Measurements from ENCODE around the gene HIF3A.

The HIF3A gene

DNA sequence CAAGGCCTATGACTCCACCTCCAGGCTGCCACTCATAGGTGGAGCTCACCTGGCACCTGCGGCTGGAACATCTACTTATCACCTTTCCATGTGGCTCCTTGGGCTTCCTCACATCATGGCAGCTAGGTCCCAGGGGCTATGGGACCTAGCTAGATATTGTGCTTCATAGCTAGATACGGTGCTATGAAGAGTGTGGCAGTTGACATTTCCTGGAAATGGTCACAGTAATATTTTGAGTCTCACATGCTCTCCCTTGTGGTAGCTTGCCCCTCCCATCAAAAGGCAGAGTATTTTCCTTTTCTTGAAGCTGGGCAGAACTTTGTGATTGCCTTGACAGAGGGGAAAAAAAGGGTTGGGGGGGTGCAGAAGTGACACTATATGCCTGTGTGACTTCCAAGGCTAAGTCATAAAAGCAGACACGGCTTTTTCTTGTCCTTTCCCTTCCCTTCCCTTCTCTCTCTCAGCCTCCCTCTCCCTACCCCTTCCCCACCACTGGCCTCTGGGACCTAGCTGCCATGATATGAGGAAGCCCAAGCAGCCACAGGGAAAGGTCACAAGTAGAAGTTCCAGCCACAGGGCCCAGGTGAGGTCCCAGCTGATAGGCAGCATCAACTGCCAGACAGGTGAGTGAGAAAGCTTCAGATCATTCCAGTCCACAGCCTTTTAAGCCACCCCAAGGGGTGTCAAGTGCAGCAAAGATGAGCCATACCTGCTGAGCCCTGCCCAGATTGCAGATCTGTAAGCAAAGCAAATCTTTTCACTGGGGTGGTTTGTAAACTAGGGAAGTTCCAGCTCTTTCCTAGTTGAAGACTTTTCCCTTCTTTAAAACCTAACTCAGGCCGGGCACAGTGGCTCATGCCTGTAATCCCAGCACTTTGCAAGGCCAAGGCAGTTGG, 6.9 kb upstream of the HIF3A start:
- Histone ChIP-seq H3K4me3 (ENCODE audit: low read length, poor library complexity, severe bottlenecking) (no peak overlapping the region), H4K20me1 (ENCODE audit: insufficient read depth, low read length, poor library complexity, severe bottlenecking) (no peaks in the 10 kb centered on the region), H3K9ac (ENCODE audit: low read depth, low read length, poor library complexity, severe bottlenecking) (no peak overlapping the region), H3K9me3 (ENCODE audit: insufficient read depth, low read depth, low read length) (no peaks in the 10 kb centered on the region), H2AFZ (ENCODE audit: low read length) (no peak overlapping the region), H3K79me2 (ENCODE audit: insufficient read depth, low read length) (no peaks in the 10 kb centered on the region), H3F3A (ENCODE audit: low read depth) (no peaks in the 10 kb centered on the region), H3K27me3 (ENCODE audit: insufficient read depth, low read length, poor library complexity, severe bottlenecking) (no peaks in the 10 kb centered on the region), H3K9me2 (replicated peaks; ENCODE audit: low read depth, low read length) (no peaks in the 10 kb centered on the region), H3K36me3 (ENCODE audit: insufficient read depth, low read length) (no peaks in the 10 kb centered on the region), H3K4me2 (ENCODE audit: low read depth, low read length, poor library complexity, severe bottlenecking) (no peak overlapping the region), H3K4me1 (ENCODE audit: insufficient read depth, low read length, poor library complexity, severe bottlenecking) (peaks cover 6% of the 10 kb centered on the region)
- TF ChIP-seq CTCF (conservative IDR thresholded peaks at IDR 0.05; ENCODE audit: low read length) (no peak), EZH2phosphoT487 (IDR thresholded peaks at IDR 0.05; ENCODE audit: borderline replicate concordance) (no peak)

DNA sequence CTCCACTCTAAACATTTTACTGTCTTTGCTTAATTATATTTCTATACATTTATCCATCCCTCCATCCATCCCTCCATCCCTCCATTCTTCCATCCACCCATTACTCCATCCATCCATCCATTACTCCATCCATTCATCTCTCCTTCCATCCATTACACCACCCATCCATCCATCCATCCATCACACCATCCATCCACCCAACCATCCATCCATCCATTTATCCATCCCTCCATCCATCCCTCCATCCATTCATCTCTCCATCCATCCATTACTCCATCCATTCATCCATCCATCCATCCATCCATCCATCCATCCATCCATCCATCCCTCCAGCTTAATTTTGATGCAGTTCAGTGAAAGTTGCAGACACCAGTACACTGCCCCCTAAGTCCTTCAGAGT, 5.0 kb upstream of the HIF3A start:
- no peak overlapping the region for H3K4me2 ChIP-seq (ENCODE audit: low read depth, low read length, poor library complexity, severe bottlenecking)
- H3K9me2 ChIP-seq (replicated peaks; ENCODE audit: low read depth, low read length), result no peaks in the 10 kb centered on the region
- H4K20me1 ChIP-seq (ENCODE audit: insufficient read depth, low read length, poor library complexity, severe bottlenecking), result no peaks in the 10 kb centered on the region
- no peak overlapping the region for H3K4me3 ChIP-seq (ENCODE audit: low read length, poor library complexity, severe bottlenecking)
- no peak overlapping the region for H3K9ac ChIP-seq (ENCODE audit: low read depth, low read length, poor library complexity, severe bottlenecking)
- H2AFZ ChIP-seq (ENCODE audit: low read length), result no peak overlapping the region
- H3K36me3 ChIP-seq (ENCODE audit: insufficient read depth, low read length), result no peaks in the 10 kb centered on the region
- H3K27me3 ChIP-seq (ENCODE audit: insufficient read depth, low read length, poor library complexity, severe bottlenecking), result no peaks in the 10 kb centered on the region
- peaks cover 6% of the 10 kb centered on the region for H3K4me1 ChIP-seq (ENCODE audit: insufficient read depth, low read length, poor library complexity, severe bottlenecking)
- no peaks in the 10 kb centered on the region for H3K9me3 ChIP-seq (ENCODE audit: insufficient read depth, low read depth, low read length)
- no peaks in the 10 kb centered on the region for H3F3A ChIP-seq (ENCODE audit: low read depth)
- TF ChIP-seq EZH2phosphoT487 (IDR thresholded peaks at IDR 0.05; ENCODE audit: borderline replicate concordance) (no peak), CTCF (conservative IDR thresholded peaks at IDR 0.05; ENCODE audit: low read length) (no peak)
- H3K79me2 ChIP-seq (ENCODE audit: insufficient read depth, low read length), result no peaks in the 10 kb centered on the region

DNA sequence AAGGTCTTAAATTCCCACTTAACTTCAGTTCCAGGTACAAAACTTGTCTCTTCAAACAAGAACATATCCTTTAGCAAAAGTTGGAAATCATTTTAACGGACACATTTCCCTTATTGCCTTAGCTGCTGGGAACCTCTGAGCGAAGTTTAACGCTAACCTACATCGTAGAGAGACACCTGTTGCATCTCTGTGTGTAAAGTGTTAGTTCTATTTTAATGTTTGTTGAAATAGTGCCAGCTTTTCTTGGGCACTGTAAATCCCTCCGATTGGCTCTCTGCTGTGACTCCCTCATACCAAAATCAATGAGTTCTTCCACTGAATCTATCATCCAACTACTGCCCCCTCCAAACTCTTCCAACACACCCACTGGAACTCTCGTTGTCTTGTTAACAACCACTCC, 2.3 kb upstream of the HIF3A start:
- no peak for TF ChIP-seq EZH2phosphoT487 (IDR thresholded peaks at IDR 0.05; ENCODE audit: borderline replicate concordance)
- TF ChIP-seq CTCF (conservative IDR thresholded peaks at IDR 0.05; ENCODE audit: low read length), result no peak
- Histone ChIP-seq H3K9ac (ENCODE audit: low read depth, low read length, poor library complexity, severe bottlenecking) (no peak overlapping the region), H3F3A (ENCODE audit: low read depth) (no peaks in the 10 kb centered on the region), H4K20me1 (ENCODE audit: insufficient read depth, low read length, poor library complexity, severe bottlenecking) (no peaks in the 10 kb centered on the region), H3K36me3 (ENCODE audit: insufficient read depth, low read length) (no peaks in the 10 kb centered on the region), H3K4me2 (ENCODE audit: low read depth, low read length, poor library complexity, severe bottlenecking) (no peak overlapping the region), H2AFZ (ENCODE audit: low read length) (no peak overlapping the region), H3K79me2 (ENCODE audit: insufficient read depth, low read length) (no peaks in the 10 kb centered on the region), H3K4me3 (ENCODE audit: low read length, poor library complexity, severe bottlenecking) (no peak overlapping the region), H3K9me2 (replicated peaks; ENCODE audit: low read depth, low read length) (no peaks in the 10 kb centered on the region), H3K9me3 (ENCODE audit: insufficient read depth, low read depth, low read length) (no peaks in the 10 kb centered on the region), H3K4me1 (ENCODE audit: insufficient read depth, low read length, poor library complexity, severe bottlenecking) (peaks cover 11% of the 10 kb centered on the region), H3K27me3 (ENCODE audit: insufficient read depth, low read length, poor library complexity, severe bottlenecking) (no peaks in the 10 kb centered on the region)
